SH-SY5Y (cell line): ENCODE data around the gene LMOD2.
A peak's percentile ranks its signal among the peaks of the same experiment; 100 is the strongest.

ENCODE experiments used
- GATA2 ChIP-seq: IDR thresholded peaks from 2 replicates; pipeline ENCODE4 v1.6.1; 2011; ENCODE audit warnings: mild to moderate bottlenecking, low read depth, low read length
- GATA3 ChIP-seq: IDR thresholded peaks from 2 replicates; pipeline ENCODE4 v1.6.1; 2011; ENCODE audit warnings: low read depth, mild to moderate bottlenecking, low read length, moderate library complexity

The LMOD2 gene

GRCh38 chr7:123653162-123653561, 2.5 kb upstream of the LMOD2 start:
- no peak for TF ChIP-seq GATA2
- TF ChIP-seq GATA3: no peak

GRCh38 chr7:123656544-123657303, 1.1 kb downstream of the LMOD2 start:
- no peak for TF ChIP-seq GATA2
- TF ChIP-seq GATA3: no peak

GRCh38 chr7:123657304-123657685, 1.6 kb downstream of the LMOD2 start:
- TF ChIP-seq GATA3: no peak
- TF ChIP-seq GATA2: no peak

- TF ChIP-seq GATA2: no peak
- no peak for TF ChIP-seq GATA3
Measured at GRCh38 chr7:123658023-123658422, 2.4 kb downstream of the LMOD2 start.

- peak; percentile 46 for TF ChIP-seq GATA2
- no peak for TF ChIP-seq GATA3
Measured at GRCh38 chr7:123660514-123661354, 5.1 kb downstream of the LMOD2 start.

- no peak for TF ChIP-seq GATA3
Measured at GRCh38 chr7:123661765-123662164, 6.1 kb downstream of the LMOD2 start.

GRCh38 chr7:123662293-123662692, 6.6 kb downstream of the LMOD2 start:
- TF ChIP-seq GATA3 (no peak), GATA2 (no peak)

- TF ChIP-seq GATA3 (no peak), GATA2 (no peak)
Measured at GRCh38 chr7:123662755-123663154, 7.1 kb downstream of the LMOD2 start.

GRCh38 chr7:123663200-123663599, 7.5 kb downstream of the LMOD2 start:
- TF ChIP-seq GATA2: no peak
- no peak for TF ChIP-seq GATA3

- TF ChIP-seq GATA3: no peak
- no peak for TF ChIP-seq GATA2
Measured at GRCh38 chr7:123665157-123665556, 9.5 kb downstream of the LMOD2 start.

GRCh38 chr7:123665896-123666295, 10.2 kb downstream of the LMOD2 start:
- no peak for TF ChIP-seq GATA2
- no peak for TF ChIP-seq GATA3

- TF ChIP-seq GATA3 (no peak), GATA2 (no peak)
Measured at GRCh38 chr7:123666492-123666891, 10.8 kb downstream of the LMOD2 start.

GRCh38 chr7:123669485-123669884, 13.8 kb downstream of the LMOD2 start:
- TF ChIP-seq GATA3: no peak
- TF ChIP-seq GATA2: no peak

GRCh38 chr7:123673137-123673732, 17.6 kb downstream of the LMOD2 start:
- TF ChIP-seq GATA3 (no peak), GATA2 (no peak)
